Glutamatergic neuron (in vitro differentiated cells): ENCODE data around the gene HOXD10. TPM values are rescaled to one million over a fixed set of nuclear protein-coding genes. Genes with fewer than 3 reads are reported as not detected.

Experiments used
- DNase-seq: peaks from one replicate; pipeline ENCODE4 v3.0.0; 2022
- H3K27ac Mint-ChIP-seq: one replicate; pipeline ENCODE4 v1.8.0; 2020; ENCODE audit warnings: mild to moderate bottlenecking, mixed read lengths, inconsistent platforms; ENCODE audit not compliant: unreplicated experiment
- H3K27me3 Mint-ChIP-seq: one replicate; pipeline ENCODE4 v1.8.0; 2020; ENCODE audit warnings: mild to moderate bottlenecking, moderate library complexity, mixed read lengths, inconsistent platforms; ENCODE audit not compliant: unreplicated experiment
- H3K36me3 Mint-ChIP-seq: one replicate; pipeline ENCODE4 v1.8.0; 2020; ENCODE audit warnings: mild to moderate bottlenecking, mixed read lengths, inconsistent platforms; ENCODE audit not compliant: unreplicated experiment
- H3K4me1 Mint-ChIP-seq: one replicate; pipeline ENCODE4 v1.8.0; 2020; ENCODE audit warnings: mild to moderate bottlenecking, low read depth, mixed read lengths, inconsistent platforms; ENCODE audit not compliant: unreplicated experiment
- H3K4me3 Mint-ChIP-seq: one replicate; pipeline ENCODE4 v1.8.0; 2020; ENCODE audit warnings: mild to moderate bottlenecking, mixed read lengths, inconsistent platforms; ENCODE audit not compliant: unreplicated experiment
- H3K9me3 Mint-ChIP-seq: one replicate; pipeline ENCODE4 v1.8.0; 2020; ENCODE audit warnings: mild to moderate bottlenecking, moderate library complexity, mixed read lengths, inconsistent platforms; ENCODE audit not compliant: unreplicated experiment
- CTCF ChIP-seq: fragments of 200-600 bp; sonication (generic); IDR thresholded peaks from one replicate; pipeline ENCODE4 v1.5.0; 2021; ENCODE audit not compliant: partially characterized antibody, unreplicated experiment
- long read RNA-seq: library from polyadenylated mRNA; unstranded; transcript quantifications from one replicate; pipeline ENCODE4 v2.0.0, GENCODE V29; 2020; ENCODE audit not compliant: unreplicated experiment
- total RNA-seq: library from RNA; stranded (reverse); fragmentation: NEBNext Ultra II Directional; extraction: Animal tissue kit (Norgen Biotek cat#: 25700); gene quantifications from one replicate; pipeline ENCODE4 v1.2.1, GENCODE V29; 2021; ENCODE audit not compliant: unreplicated experiment

The HOXD10 gene
- total RNA-seq, result not detected
- long read RNA-seq, result 0 reads

DNA sequence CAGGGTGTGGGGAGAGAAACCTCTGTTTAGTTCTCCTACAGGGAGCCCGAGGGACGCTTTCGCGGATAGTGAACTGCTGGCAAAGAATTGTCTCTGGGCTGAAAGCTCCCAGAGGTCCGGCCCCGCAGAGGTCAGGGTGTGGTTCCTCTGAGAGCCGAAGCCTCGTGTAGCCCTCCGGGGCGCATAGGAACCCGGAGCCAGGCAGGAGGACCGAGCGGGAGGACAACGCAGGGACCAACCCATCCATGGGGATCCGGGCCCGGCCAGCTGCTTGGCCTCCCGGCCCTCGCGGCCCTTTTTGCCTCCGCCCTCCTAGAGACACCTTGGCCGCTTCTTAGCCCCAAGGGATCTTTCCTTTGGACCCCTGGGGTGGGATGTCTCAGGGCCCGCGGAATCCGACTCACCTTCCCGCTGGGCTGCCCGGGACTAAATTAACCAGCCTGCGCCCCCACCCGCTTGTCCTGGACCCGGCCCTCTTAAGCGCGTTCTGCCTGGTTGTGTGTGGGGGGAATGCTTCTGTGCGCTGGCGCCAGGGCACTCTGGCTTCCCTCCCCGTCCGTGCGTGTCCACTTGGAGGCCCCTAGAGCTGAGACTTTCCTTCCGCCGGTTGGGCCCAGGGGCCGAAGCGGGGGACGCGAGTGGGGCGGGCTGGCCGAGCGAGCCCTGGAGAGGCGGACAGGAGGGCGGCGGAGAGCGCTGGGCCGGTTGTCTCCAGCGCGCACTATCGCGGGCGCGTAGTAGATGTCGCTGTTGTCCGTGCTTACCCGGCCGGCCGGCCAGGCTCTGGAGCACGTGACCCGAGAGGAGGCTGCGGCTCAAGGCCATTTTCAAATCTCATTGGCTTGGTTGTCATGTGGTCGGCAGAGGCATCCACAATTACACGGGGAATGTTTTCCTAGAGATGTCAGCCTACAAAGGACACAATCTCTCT lies at the start of gene HOXD10:
Gene HOXD10 (plus strand): TSS at position 896 of the 931 bp plus-strand sequence. CDS start 56 bp downstream, outside the sequence.
- no peak for TF ChIP-seq CTCF
- Mint-ChIP-seq H3K4me1 (no peaks in the 10 kb centered on the region), H3K27ac (no peak within 1 kb of the TSS), H3K27me3 (peaks cover 50% of the 10 kb centered on the region), H3K9me3 (peaks cover 6% of the 10 kb centered on the region), H3K36me3 (peaks cover 11% of the 10 kb centered on the region), H3K4me3 (no peak within 1 kb of the TSS)
- DNase-seq, result peak; percentile 73

- no peak for DNase-seq
- Mint-ChIP-seq H3K27me3 (peaks cover 33% of the 10 kb centered on the region), H3K36me3 (peaks cover 18% of the 10 kb centered on the region)
Observed at GRCh38 chr2:176067589-176068418, 48.8 kb upstream of the HOXD10 start.

GRCh38 chr2:176068419-176068832 lies 48.2 kb upstream of the HOXD10 start:
- TF ChIP-seq CTCF, result no peak
- H3K27me3 Mint-ChIP-seq, result peaks cover 35% of the 10 kb centered on the region
- peaks cover 7% of the 10 kb centered on the region for H3K9me3 Mint-ChIP-seq
- H3K4me3 Mint-ChIP-seq, result peak overlapping the region; percentile 24
- peaks cover 18% of the 10 kb centered on the region for H3K36me3 Mint-ChIP-seq
- DNase-seq, result no peak
- no peak overlapping the region for H3K27ac Mint-ChIP-seq
- H3K4me1 Mint-ChIP-seq, result peaks cover 2% of the 10 kb centered on the region

More at GRCh38 chr2:176067589-176068418, 48.8 kb upstream of the HOXD10 start:
- Mint-ChIP-seq H3K4me3 (peak overlapping the region; percentile 38), H3K4me1 (peaks cover 2% of the 10 kb centered on the region), H3K27ac (no peak overlapping the region), H3K9me3 (peaks cover 7% of the 10 kb centered on the region)
- TF ChIP-seq CTCF, result no peak

GRCh38 chr2:176071330-176072291 lies 45.0 kb upstream of the HOXD10 start:
- Mint-ChIP-seq H3K36me3 (peaks cover 13% of the 10 kb centered on the region), H3K27ac (no peak overlapping the region), H3K4me3 (no peak overlapping the region), H3K27me3 (peaks cover 36% of the 10 kb centered on the region), H3K4me1 (peaks cover 8% of the 10 kb centered on the region), H3K9me3 (peaks cover 9% of the 10 kb centered on the region)
- no peak for TF ChIP-seq CTCF
- DNase-seq, result no peak
